NCI-H510A treated with DMSO at 0.1 percent for 48 hours (cell line): Measurements from ENCODE around the gene KCNMA1.

Experiments used
- DNase-seq: peaks from one replicate; lab custom pipeline; 2025; lab: John Stamatoyannopoulos, UW

KCNMA1 gene

GRCh38 chr10:77485847-77486246, 151.8 kb downstream of the KCNMA1 start:
- no peak for DNase-seq

DNA sequence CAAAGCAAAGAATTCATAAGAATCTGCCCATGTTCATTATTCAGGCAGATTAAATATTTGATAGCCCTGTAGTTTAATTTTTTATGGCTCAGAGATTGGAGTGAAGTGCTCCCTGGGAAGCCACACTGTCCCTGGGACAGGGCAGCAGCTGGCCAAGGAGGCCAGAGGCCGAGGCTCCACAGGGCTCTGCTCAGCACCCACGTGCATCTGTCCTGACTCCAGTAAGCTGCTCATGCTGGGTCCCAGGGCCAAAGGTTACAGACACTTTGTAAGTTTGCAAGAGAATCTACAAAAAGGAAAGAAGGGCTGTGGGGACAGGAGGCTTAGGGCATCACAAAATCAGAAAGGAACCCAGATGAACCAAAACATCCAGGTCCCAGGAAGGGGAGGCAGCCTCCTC, 155.5 kb downstream of the KCNMA1 start:
- no peak for DNase-seq

- peak; percentile 86 for DNase-seq
These were observed 158.0 kb downstream of the KCNMA1 start for GRCh38 chr10:77479586-77479985.

GRCh38 chr10:77478962-77479359, 158.6 kb downstream of the KCNMA1 start:
- no peak for DNase-seq

DNA sequence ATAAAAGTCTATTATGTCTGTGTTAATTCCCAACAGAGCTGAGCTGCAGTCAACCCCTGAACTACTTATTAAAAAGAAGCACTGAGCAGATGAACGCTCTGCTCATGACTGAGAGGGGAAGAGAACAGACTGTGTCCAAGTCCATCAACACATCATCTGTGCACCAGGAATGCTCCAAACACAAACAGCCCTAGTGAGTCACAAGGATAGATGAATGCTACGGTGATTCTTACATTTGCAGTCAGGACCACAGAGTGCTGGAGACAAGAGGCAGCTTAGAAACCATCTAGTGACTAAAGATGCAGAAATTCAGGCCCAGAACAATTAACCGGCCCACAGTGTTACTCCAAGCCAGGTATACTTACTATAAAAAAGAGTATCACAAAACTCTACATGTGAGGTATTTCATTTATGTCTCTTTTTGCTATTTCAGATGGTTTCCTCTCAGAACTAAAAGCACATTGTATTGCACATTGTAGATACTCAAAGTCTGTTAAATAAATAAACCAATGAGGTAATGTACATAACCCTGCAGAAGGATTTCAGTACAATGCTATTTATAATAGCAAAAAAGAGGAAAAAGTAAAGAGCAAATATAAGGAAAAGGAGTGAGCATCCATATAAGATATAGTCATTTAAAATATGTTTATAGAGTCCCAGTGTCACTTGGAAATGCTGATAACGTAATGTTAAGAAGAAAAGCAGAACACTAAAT, 159.2 kb downstream of the KCNMA1 start:
- no peak for DNase-seq

DNA sequence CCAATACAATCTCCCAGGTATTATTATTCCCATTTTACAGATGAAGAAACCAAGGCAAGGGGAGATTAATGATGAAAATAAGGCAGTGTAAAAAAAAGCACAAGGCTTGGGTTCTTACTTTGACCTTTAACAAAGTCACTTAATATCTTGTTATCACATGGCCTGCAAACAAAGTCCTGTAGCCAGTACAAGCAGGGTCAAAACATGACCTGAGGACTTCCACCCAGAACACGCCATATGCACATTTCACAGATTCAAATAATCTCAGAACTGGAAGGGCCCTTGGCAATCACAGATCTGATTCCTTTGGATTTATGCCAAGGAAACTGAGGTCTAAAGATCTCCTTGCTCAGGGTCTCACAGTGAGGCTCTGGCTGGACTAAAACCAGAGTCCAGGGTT, 162.1 kb downstream of the KCNMA1 start:
- no peak for DNase-seq

- DNase-seq, result peak; percentile 69
These were observed 162.7 kb downstream of the KCNMA1 start for GRCh38 chr10:77474939-77475338.

DNA sequence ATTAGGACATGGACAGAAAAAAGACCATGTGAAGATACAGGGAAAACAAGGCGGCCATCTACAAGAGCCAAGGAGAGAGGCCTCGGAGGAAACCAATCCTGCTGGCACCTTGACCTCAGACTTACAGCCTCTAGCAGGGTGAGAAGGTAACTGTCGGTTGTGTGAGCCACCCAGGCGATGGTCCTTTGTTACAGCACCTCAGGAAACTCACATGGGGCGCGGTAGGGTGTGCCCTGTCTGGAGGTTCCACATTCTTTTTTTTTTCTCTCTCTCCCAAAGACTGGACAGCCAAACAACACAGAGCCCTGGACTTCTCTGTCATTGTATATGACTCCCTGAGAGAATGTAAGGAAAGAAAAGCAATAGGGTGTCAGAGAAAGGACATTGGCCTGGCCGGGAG, 163.2 kb downstream of the KCNMA1 start:
- no peak for DNase-seq

DNA sequence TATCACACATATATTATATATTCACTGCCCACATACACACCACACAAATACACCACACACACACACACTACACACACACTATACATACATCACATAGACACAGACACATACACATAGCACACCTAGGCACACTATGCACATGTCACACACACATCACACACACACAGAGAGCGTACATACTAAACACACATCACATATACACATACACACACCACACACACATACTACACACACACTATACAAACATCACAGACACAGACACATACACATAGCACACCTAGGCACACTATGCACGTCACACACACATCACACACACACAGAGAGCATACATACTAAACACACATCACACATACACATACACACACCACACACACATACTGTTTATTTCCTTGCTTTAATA, 165.5 kb downstream of the KCNMA1 start:
- no peak for DNase-seq

GRCh38 chr10:77471069-77471536, 166.5 kb downstream of the KCNMA1 start:
- DNase-seq, result no peak

GRCh38 chr10:77467422-77467963, 170.1 kb downstream of the KCNMA1 start:
- DNase-seq, result no peak

GRCh38 chr10:77463967-77464745, 173.5 kb downstream of the KCNMA1 start:
- DNase-seq, result no peak

GRCh38 chr10:77463499-77463898, 174.1 kb downstream of the KCNMA1 start:
- peak; percentile 48 for DNase-seq

GRCh38 chr10:77461636-77462296, 175.8 kb downstream of the KCNMA1 start:
- no peak for DNase-seq

GRCh38 chr10:77459905-77460304, 177.7 kb downstream of the KCNMA1 start:
- DNase-seq, result no peak

- DNase-seq, result no peak
These were observed 178.5 kb downstream of the KCNMA1 start for GRCh38 chr10:77458986-77459590.

DNA sequence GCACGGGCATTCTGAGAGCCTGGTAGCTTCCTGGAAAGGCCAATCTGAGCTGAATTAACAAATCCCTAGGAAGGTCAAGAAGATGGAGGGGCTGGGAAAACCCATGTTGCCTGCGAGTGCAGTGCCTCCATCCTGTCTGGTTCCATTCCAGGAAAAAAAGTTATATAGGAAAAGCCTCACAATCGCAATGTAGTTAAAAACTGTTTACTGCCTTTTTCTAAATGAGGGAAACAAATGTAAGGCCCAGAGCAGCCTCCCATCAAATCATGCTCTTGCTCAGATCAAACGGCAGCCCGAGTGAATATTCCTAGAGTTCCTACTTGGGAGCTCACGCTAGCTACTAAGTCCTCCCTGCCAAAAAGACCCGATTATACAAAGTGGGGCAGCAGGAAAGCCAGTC, 179.9 kb downstream of the KCNMA1 start:
- DNase-seq, result no peak

- DNase-seq, result peak; percentile 68
These were observed 180.3 kb downstream of the KCNMA1 start for GRCh38 chr10:77457266-77457665.

- DNase-seq, result peak; percentile 91
These were observed 181.2 kb downstream of the KCNMA1 start for GRCh38 chr10:77456414-77456813.

- no peak for DNase-seq
These were observed 182.0 kb downstream of the KCNMA1 start for GRCh38 chr10:77455561-77455960.

DNA sequence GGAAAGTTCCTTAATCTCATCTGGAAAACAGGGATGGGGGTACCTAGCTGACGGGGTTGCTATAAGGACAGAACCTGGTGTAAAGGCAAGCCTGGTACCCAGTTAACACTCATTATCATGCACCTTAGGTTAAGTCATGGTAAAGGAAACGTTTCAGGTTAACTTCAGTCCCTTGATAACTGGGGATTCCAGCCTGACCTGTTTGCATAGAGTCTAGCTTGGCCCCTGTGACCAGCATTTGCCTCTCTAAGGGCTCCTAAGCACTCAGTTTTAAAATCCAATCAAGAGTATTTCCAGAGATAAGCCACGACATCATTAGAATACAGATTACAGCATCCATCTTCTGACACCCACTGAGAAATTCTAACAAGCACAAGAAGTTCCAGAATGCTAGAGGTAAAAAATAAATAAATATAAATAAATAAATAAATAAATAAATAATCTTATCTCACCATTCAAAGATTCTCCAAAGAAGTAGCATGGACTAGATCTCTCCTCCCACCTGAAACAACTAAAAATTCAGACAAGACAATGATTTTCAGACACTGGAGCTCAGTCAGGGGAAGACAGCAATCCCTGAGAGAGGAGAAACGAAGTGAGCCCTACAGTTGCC, 184.6 kb downstream of the KCNMA1 start:
- no peak for DNase-seq

DNA sequence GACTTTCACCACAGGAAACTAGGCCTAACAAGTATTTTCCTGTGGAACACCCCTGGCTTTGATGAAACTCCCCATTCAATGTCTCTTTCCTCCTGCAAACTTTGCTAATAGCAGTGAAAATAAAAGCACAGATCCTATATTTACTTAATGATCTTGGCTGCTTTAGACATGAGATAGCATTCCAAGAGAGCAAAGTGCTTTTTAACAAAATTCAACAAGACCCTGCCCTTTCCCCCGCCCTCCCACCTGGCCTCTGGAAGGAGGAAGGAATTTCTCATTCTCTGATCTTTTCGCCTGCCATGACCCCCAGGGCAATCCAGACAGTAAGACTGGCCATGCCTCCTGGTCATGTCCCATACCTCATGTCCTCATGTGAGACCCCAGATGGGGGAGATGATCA, 185.7 kb downstream of the KCNMA1 start:
- no peak for DNase-seq
